ENCODE results near the gene NPAS3.

Gene NPAS3

DNA sequence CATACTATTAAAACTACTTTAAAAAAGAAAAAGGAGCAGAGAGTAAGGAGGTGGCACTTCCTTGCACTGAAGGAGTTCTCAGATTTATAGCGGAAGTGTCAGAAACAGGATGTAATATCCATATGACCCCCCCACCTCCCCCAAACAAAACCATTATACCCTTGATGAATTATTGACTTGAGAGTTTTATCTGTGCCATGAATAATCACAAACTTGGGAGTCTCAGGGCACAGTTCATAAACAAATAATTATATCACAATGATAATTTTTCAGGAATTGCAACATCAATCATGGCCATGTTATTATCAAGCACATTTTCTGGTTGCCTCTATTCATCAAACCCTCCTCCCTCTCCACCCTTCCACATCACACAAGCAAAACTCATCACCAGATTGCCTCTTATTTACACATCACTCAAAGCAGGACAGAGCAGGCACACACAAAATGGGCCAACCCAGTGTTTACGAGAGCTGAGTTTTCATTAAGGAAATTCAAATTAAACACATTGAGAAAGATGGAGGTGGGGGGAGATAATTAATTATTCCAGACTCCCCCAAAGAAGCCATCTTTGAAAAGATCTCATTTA is 870.8 kb downstream of the NPAS3 start:
- DNase-seq: no peak

DNA sequence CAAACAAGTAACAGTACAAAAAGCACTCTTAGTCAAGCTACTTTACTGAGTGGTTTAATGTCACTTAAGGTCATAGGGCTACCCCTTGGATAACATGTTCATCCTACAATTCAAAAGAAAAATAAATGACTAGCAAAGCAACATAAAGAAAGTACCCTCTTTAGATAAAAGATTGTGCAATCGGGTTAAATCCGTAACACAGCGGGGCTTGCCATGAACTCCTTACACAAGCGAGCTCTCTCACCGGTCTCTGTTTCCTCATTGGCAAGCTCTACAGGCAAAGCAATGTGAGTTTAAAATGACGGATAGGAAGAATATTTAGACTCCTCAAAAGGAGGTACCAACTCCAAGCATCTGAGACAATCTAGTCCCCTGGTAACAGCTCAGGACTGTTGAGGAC is 871.6 kb downstream of the NPAS3 start:
- no peak for DNase-seq

GRCh38 chr14:33811721-33812120 is 873.0 kb downstream of the NPAS3 start:
- no peak for DNase-seq

- DNase-seq: no peak
Measured at GRCh38 chr14:33812181-33812580, 873.5 kb downstream of the NPAS3 start.

DNA sequence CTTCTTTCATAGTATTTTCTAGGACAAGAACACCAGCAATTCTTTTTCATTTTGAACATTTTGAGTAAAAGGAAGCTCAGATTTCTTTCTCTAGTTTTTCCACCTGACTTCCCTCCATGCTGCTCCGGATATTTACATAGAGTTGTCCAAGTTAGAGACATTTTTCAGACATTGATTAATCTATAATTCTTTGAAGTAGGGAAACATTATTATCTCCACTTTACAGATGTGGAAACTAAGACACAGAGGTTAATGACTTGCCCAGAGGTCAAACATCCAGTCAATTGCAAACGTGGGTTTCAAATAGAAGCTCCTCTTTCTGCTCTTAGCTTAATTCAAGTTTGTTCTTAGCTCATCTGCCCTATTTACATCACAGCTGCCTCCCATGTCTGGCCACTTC is 873.9 kb downstream of the NPAS3 start:
- DNase-seq: no peak

- DNase-seq: no peak
Measured at GRCh38 chr14:33814010-33814409, 875.3 kb downstream of the NPAS3 start.

DNA sequence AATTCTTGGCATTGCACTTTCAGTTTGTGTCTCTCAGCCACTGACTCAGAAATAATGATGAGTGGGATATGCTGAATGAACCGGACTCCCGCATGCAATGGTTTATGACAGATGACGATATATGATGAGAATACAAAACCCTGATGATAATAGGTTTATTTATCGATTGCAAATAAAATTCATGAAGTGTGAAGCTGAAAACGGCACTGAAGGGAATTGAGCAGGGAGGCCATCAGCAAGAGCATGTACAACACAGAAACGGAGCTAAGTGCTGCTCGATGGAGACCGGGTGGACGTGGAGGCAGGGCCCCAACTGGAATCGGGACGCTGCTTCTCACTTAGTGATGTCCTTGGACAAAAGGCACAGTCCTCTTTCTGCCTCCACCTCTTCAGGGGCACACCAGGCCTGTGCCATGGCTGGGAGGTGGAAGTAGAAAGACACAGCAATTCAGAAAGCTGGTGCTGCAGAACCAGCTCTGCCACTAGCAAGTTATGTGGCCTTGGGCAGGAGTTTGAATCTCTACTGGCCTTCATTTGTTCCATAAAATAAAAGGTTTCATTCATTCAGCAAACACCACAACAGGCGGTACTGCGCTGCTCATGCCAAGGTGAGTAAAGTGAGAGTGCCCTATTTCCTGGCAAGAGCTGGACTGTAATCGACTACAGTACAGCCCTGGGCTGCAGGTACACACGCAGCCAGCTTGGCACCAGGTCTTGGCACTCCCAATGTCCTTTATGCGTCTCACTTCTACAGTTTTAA is 895.2 kb downstream of the NPAS3 start:
- DNase-seq: no peak

- no peak for DNase-seq
Measured at GRCh38 chr14:33834466-33835260, 896.0 kb downstream of the NPAS3 start.

DNA sequence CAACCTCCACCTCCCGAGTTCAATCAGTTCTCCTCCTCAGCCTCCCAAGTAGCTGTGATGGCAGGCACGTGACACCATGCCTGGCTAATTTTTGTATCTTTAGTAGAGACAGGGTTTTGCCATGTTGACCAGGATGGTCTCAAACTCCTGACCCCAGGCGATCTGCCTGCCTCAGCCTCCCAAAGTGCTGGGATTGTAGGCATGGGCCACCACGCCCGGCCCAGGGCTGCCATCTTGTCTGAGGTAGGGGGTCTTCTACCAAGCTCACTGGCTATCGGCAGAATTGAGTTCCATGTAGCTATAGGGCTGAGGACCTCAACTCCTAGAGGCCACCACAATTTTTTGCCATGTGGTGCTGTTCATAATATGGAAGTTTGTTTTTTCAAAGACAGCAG is 896.6 kb downstream of the NPAS3 start:
- no peak for DNase-seq

- no peak for DNase-seq
Measured at GRCh38 chr14:33835677-33836076, 897.0 kb downstream of the NPAS3 start.

- DNase-seq: peak in 22 of 56 donors; percentile 5 to 66 (median 20)
Measured at GRCh38 chr14:33836203-33836899, 897.7 kb downstream of the NPAS3 start.

DNA sequence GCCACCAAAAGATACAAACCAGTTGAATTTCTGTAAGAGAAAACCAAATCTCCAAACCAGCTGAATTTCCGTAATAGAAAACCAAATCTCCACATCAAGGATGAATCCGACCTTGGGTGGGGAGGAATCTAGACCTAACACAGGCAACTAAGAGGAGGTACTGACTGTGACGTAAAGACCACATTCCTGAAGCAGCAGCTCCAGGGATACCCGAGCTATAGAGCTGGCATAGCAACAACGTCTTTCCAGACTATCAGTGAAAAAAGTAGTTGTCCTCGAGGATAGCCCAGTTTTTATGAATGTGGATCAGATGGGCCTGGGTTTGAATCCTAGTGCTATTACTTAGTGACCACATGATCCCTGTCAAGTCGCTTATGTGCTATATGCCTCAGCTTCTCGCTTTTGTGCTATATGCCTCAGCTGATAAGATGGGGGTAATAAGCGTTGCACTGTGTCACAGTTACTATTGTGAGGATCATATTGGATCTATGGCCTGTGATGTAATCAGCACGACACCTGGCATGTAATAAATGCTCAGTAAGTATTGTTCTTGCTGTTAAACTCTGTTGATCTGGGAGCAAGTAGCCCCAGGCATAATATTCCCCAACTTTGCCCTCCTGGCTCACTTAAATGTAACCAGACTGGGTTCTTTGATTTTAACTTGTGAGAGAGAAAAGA is 898.4 kb downstream of the NPAS3 start:
- DNase-seq: no peak

- no peak for DNase-seq
Measured at GRCh38 chr14:33837943-33838683, 899.4 kb downstream of the NPAS3 start.

GRCh38 chr14:33839193-33840076 is 900.8 kb downstream of the NPAS3 start:
- DNase-seq: peak in 33 of 56 donors; percentile 6 to 81 (median 38)

DNA sequence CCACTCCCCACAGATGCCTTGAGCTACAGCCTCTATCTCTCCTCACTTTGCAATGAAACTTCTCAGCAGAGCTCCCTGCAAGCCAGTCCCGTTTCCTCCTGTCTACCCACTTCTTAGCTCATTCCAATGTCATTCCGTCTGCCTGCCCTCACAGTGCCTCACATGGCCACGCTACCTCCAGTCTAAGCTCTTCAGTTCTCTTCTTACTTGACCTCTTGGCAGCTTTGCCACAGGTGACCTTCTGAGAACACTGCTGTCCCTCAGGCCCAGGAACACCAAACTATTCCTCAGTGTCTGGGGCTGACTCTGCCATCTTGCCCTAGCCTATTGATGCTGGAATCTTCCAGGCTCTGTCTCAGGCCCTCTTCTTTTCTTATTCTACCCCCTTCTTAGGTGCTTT is 902.1 kb downstream of the NPAS3 start:
- DNase-seq: no peak

DNA sequence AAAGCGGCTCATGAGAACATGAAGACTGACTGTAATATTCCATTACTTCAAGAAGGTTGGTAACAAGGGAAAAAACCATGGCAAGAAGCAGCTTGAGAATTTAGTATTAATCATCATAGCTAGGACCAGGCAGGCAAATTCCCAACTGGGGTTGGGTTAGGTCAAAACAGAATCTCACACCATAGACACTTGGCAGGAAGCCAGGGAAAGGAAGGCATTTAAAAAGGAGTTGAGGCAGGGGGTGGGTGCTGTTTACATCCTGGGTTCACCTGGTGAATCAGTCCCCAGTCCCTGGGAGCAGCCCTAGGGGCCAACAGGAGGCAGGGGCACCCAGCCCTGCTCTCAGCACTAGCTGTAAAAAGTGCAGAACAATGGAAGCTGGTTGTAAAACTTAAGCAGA is 903.6 kb downstream of the NPAS3 start:
- no peak for DNase-seq

DNA sequence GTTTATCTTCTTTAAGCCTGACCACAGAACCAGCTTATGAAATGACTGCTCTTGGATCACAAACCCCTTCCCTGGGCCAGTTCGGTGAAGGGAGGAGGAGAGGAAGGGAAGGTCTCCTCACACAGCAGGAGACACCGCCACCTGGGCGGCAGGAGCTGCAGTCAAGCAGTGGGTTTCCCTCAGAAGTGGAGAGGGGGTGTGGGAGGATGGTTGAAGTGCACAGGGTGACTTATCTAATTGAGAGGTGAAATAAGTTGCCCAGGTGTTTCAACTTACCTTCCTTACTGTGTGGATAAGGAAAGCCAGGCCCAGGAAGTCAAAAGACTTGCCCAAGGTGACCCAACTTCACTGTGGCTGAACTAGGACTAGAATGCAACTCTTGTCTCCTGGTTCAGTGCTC is 905.4 kb downstream of the NPAS3 start:
- no peak for DNase-seq

DNA sequence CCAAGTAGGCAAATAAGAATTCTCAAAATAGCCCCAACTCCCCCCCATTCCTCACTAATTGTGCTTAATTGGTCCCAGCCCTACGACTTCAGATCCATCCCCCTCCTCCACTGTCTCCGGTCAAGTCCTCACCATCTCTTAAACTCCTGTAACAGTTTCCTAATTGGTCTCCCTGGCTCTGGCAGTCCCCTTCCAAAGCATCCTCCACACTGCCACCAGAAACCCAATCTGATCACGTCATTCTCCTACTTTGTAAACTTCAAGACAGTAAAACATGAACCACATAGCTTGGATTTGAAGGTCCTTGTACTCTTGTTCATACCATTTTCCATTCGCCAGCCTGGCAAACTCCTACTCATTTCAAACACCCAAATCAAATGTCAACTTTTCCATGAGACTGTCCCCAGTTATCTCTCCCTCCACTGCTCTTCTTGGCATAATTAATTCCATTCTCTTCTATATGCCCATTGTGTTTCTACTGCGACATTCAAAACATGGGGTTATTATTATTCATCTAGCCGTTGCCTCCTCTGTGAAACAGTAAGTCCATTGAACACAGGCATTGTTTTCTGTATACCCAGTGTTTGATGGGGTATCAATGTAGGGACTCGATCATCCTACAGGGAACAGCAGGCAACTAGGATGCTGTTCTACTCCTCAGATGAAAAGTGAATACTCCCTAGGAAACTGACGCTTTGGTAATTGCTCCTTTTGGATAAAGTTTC is 907.6 kb downstream of the NPAS3 start:
- peak in 15 of 56 donors; percentile 7 to 86 (median 34) for DNase-seq

DNA sequence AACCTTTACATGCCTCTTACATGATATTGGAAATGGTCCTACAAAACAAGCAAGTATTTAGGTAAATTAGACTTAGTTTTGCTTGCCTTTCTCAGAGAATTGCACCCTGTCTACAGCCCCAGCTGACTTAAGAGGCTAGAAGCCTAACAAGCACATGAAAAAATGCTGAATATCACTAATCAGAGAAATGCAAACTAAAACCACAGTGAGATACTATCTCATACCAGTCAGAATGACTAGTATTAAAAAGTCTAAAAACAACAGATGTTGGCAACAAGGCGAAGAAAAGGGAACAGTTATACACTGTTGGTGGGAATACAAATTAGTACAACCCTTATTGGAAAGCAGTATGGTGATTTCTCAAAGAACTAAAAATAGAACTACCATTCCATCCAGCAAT is 908.4 kb downstream of the NPAS3 start:
- DNase-seq: no peak
